Right cardiac atrium (tissue), 5 donors: Measurements from ENCODE around the gene CPT1A. TPM values are rescaled to one million over a fixed set of nuclear protein-coding genes. Genes with fewer than 3 reads are reported as not detected.

Experiments
- ATAC-seq, 2 donors: fragments of 200-7000 bp; cut with Tn5 transposase; one replicate each; pipeline versions ENCODE4 v1.8.0 to v1.9.1; 2020; ENCODE audit warnings: moderate library complexity in 2 of 2, mild to moderate bottlenecking in 1 of 2
- DNase-seq, 3 donors: peaks; one replicate each; pipeline ENCODE4 v3.0.0-alpha.2; 2020
- H3K27ac ChIP-seq: one replicate; pipeline ENCODE4 v1.5.1; 2013; ENCODE audit warnings: mild to moderate bottlenecking, low read length, control low read depth, moderate library complexity
- H3K27me3 ChIP-seq: one replicate; pipeline ENCODE4 v1.6.1; 2013; ENCODE audit not compliant: control insufficient read depth, insufficient read depth
- H3K4me1 ChIP-seq: one replicate; pipeline ENCODE4 v1.6.1; 2013; ENCODE audit warnings: low read length; ENCODE audit not compliant: control insufficient read depth, insufficient read depth
- H3K4me3 ChIP-seq: one replicate; pipeline ENCODE4 v1.5.1; 2013; ENCODE audit warnings: low read length, control low read depth
- H3K9me3 ChIP-seq: one replicate; pipeline ENCODE4 v1.6.1; 2013; ENCODE audit warnings: low read length; ENCODE audit not compliant: control insufficient read depth
- WGBS: extraction: QIAGEN DNeasy Blood & Tissue Kit; methylation state at CpG from one replicate; pipeline ENCODE4 v1.1.7; 2013; 5-methylcytosine and 5-hydroxymethylcytosine counted together
- intact Hi-C, 4 donors: fragments of 100-400 bp; cut with DNase I; formaldehyde crosslinking; loops; one replicate each; pipeline versions ENCODE4 v1.11.0 to v1.14.0; 2022 to 2023
- polyA plus RNA-seq: library from polyadenylated mRNA; stranded (reverse); fragments of 200-250 nt; gene quantifications from one replicate; pipeline ENCODE4 v1.2.3, GENCODE V29; 2013
- total RNA-seq, 4 donors: library from RNA; stranded (reverse); fragmentation: NEBNext Ultra II Directional; extraction: Animal tissue kit (Norgen Biotek cat#: 25700); gene quantifications; one replicate each; pipeline ENCODE4 v1.2.1, GENCODE V29; 2021
- donor health status: healthy with polysubstance abuse.
- donor health status: DM: no; HTN: yes; CAD: no.
- donor health status: DM: no; HTN: no; CAD: no.
- donor health status: DM: no; HTN: yes; CAD: no; lungs with severe emphysema.
- donor health status: DM: yes; HTN: yes; CAD: no.

CPT1A gene
- total and polyA plus RNA-seq, 5 donors: 22.4 to 63.5 (median 44.1) TPM

DNA sequence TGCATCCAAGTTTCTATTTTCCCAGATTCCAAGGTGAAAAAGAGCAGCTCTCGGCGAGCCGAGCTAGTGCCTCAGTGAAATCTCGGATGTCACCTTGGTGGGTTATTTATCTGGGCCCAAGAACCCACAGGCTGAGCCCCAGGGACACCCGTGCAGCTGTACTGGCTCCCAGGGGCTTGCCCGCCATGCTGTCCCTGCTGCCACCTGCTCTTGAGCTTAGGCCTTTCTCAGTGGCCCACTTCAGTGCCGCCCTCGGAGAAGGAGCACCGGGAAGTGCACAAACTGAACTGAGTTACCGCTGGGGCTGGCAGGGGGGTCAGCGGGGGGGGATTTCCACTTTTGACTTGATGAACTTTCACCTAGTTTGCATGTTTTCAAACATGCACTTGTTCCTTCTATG is 27.9 kb downstream of the CPT1A start:
- intact Hi-C loops: no loop called here
- WGBS: 93% methylated on average over 11 of the region's 11 CpGs
- no peaks in the 10 kb centered on the region for H3K9me3 ChIP-seq

DNA sequence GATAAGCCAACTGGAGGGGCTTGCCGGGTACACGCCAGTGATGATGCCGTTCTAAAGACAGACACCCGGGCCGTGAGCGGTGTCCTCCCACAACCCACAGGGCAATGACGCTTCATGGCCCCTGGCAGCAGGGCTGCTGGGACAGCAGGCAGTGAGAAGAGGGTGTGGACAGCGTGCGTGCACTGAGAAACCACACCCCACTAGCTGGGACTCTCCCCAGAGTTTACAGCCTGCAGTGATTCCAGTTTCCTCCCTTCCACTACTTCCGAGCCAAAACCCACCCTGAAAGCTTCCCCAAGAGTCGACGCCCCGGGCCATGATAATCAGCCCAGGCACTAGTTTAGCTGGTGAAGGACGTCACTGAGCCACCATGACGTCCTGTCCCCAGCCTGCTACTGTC is 29.2 kb downstream of the CPT1A start:
- no peak overlapping the region for H3K27ac ChIP-seq
- intact Hi-C loops: no loop called here
- no peaks in the 10 kb centered on the region for H3K27me3 ChIP-seq
- H3K9me3 ChIP-seq: no peaks in the 10 kb centered on the region
- peak; percentile 63 to 77 (median 77) for DNase-seq
- H3K4me1 ChIP-seq: peaks cover 2% of the 10 kb centered on the region
- H3K4me3 ChIP-seq: no peak overlapping the region
- WGBS: 37% methylated on average over 15 of the region's 15 CpGs
- peak; percentile 86 to 94 for ATAC-seq

More for the DNA sequence above, 27.9 kb downstream of the CPT1A start:
- H3K27me3 ChIP-seq: no peaks in the 10 kb centered on the region
- peaks cover 2% of the 10 kb centered on the region for H3K4me1 ChIP-seq
- no peak for DNase-seq
- H3K27ac ChIP-seq: no peak overlapping the region
- no peak for ATAC-seq
- no peak overlapping the region for H3K4me3 ChIP-seq

DNA sequence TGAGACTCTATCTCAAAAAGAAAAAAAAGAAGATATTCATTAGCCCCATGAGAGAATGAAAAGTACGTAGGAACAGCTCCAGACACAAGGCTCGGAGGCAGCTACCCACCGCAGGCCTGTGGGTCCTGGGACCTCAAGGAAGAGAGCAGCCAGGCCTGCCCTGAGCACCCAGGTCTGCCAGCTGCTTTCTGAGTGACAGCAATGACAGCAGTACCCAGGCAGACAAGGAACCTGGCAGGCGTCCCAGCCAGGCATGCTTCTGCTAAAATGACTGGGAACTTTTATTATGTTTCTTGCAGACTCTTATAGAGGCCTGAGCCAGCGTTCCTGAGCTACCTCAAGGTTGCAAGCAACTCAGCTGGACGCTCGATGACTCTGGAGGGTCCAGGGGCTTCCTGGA is 31.6 kb downstream of the CPT1A start:
- no peaks in the 10 kb centered on the region for H3K4me1 ChIP-seq
- no peaks in the 10 kb centered on the region for H3K27me3 ChIP-seq
- intact Hi-C loops: no loop called here
- ATAC-seq: peak; percentile 58 to 72
- 57% methylated on average over 7 of the region's 7 CpGs for WGBS
- H3K4me3 ChIP-seq: no peak overlapping the region
- peak; percentile 64 to 90 (median 84) for DNase-seq
- no peak overlapping the region for H3K27ac ChIP-seq
- H3K9me3 ChIP-seq: no peaks in the 10 kb centered on the region

DNA sequence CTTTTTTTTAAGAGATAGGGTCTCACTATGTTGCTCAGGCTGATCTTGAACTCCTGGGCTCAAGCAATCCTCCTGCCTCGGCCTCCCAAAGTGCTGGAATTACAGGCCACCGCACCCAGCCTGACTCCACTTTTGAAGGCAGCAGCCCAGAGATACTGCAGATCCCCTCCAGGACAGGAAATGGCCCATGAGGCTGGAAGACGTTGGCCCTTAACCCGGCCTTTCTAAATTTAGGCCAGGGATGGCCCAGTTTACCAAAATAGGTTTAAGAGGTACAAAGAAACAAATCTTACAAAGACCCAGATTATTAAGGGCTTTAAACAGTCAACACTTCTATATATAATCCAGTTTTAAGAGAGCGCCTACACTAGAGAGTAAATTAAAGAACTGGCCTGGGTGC is 32.2 kb downstream of the CPT1A start:
- ATAC-seq (no peak), DNase-seq (no peak)
- Histone ChIP-seq H3K27ac (no peak overlapping the region), H3K4me3 (no peak overlapping the region), H3K27me3 (no peaks in the 10 kb centered on the region), H3K9me3 (no peaks in the 10 kb centered on the region), H3K4me1 (no peaks in the 10 kb centered on the region)
- WGBS: 49% methylated on average over 5 of the region's 5 CpGs
- intact Hi-C loops: no loop called here

DNA sequence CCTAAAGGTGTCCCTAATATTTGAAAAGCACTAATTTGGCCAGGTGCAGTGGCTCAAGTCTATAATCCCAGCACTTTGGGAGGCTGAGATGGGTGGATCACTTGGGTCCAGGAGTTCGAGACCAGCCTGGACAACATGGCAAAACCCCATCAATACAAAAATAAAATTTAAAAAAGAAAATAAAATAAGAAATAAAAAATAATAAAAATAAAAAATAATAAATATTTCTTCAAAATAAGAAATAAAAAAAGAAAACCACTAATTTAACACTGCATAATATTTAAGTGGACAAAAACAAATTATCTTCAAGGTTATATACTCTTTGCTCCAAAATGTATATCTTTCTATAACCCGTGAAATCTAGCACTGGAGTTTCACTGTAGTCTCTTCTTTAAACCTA is 32.9 kb downstream of the CPT1A start:
- Histone ChIP-seq H3K4me1 (no peaks in the 10 kb centered on the region), H3K27ac (no peak overlapping the region), H3K4me3 (no peak overlapping the region), H3K9me3 (no peaks in the 10 kb centered on the region), H3K27me3 (no peaks in the 10 kb centered on the region)
- DNase-seq: no peak
- WGBS: 94% methylated on average over 2 of the region's 2 CpGs
- ATAC-seq: no peak
- intact Hi-C loops: no loop called here

DNA sequence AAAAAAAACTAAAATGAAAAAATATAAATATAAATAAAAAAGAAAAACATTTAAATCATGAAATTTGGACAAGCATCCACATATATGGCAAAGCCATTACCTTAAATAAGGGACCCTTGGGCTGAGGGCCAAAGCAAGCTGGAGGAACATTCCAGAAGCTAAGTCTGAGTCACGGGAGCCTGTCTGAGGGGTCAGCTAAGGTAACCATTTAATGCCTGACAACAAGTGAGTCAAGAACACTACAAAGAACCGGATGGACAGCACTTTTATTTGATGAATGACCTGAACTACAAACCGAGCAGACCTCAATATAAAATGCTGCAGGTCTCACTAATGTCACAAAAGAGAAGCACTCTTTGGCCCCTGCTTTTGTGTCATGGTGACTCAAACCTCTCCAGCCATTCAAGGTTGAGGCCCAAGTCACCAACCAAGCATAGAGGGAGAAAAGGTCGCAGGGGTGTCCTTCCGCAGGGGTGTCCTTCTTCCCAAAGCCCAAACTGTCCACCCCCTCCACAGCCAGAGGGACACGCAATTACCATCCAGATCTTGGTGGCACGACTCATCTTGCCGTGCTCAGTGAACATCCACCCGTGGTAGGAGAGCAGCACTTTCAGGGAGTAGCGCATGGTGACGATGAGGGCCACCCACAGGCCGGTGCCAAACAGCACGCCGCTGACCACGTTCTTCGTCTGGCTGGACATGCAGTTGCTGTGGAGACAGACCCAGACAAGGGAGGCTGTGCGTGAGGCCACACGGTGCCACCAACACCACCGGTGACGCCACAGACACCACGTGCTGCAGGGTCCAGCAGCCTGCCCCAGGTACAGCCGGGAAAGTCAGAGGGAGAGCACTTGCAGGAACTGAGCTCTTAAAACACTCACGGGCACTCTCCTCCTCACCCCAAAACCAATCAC is 34.5 kb downstream of the CPT1A start:
- DNase-seq (peak in 1 of 3 donors; percentile 32), ATAC-seq (no peak)
- intact Hi-C loops: no loop called here
- H3K27ac ChIP-seq: no peak overlapping the region
- WGBS: 89% methylated on average over 23 of the region's 23 CpGs
- H3K27me3 ChIP-seq: no peaks in the 10 kb centered on the region
- H3K4me1 ChIP-seq: no peaks in the 10 kb centered on the region
- no peak overlapping the region for H3K4me3 ChIP-seq
- H3K9me3 ChIP-seq: no peaks in the 10 kb centered on the region

DNA sequence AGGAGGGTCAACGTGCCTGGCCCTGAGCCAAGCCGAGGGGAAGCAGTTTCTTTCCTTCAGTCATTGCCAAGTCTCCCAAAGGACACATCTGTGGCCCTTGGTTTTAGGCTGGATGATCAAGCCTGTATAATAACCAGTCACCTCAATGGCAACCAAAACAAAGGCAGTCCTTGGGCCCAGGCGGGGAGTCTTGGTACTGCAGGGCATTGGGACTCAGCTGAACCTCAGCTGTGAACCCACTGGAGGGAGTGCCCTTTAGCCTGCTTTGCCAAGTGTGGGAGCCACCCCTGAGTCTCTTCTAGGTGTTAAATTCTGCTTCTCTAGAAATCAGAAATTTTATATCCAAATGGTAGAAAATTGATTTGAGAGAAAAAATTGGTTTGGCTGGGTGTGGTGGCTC is 36.9 kb downstream of the CPT1A start:
- Histone ChIP-seq H3K9me3 (no peaks in the 10 kb centered on the region), H3K27me3 (no peaks in the 10 kb centered on the region), H3K27ac (no peak overlapping the region), H3K4me1 (no peaks in the 10 kb centered on the region), H3K4me3 (no peak overlapping the region)
- ATAC-seq: no peak
- DNase-seq: no peak
- intact Hi-C loops: no loop called here
- WGBS: 64% methylated on average over 3 of the region's 3 CpGs

DNA sequence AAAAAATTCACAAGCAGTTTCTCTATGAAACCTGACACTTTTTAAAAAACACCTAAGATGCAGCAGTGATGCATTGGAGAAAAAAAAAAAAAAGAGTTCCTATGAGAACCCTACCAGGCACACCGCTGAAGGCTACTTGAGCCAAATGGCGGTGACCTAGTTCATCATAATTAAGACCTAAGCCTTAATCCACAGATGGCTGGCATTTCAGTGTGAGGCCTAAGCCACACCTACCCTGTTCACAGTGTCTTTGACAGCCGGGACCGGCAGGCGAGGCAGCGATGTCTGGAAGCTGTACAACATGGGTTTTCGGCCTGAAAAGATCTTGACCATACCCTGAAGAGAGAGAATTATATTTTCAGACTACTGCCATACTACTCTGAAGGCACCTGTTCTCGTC is 38.0 kb downstream of the CPT1A start:
- DNase-seq (peak in 1 of 3 donors; percentile 23), ATAC-seq (no peak)
- no peak overlapping the region for H3K27ac ChIP-seq
- intact Hi-C loops: no loop called here
- H3K4me3 ChIP-seq: no peak overlapping the region
- H3K4me1 ChIP-seq: no peaks in the 10 kb centered on the region
- no peaks in the 10 kb centered on the region for H3K9me3 ChIP-seq
- no peaks in the 10 kb centered on the region for H3K27me3 ChIP-seq
- WGBS: 89% methylated on average over 8 of the region's 8 CpGs

DNA sequence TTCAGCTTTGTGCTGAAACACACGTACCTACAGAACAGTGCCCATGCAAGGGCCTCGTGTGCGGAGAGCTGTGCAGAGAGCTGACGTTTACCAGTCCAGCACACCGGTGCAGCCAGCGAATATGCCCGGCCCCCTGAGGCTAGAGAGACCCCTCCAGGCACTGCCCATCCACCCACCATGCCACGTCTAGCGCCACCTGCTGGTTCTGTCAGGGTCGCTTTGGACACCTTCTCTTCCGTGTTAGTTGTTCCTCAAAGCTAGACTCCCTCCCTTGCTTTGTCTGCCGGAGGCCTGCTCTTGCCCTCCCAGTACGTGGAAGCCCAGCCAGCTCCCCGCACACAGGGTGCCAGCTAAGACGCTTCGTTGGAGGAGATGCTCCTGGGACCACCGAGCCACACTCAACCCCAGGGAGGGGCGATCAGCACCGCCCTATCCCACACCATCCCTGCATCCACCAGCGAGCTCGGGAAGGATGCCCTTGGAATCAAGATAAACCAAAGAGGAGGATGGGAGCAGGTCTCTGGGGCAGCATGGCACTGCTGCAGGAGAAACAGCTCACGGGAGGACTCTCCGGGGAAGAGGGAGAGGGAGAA is 43.4 kb downstream of the CPT1A start:
- no peaks in the 10 kb centered on the region for H3K27me3 ChIP-seq
- DNase-seq: no peak
- no peak overlapping the region for H3K4me3 ChIP-seq
- ATAC-seq: peak; percentile 28 to 35
- H3K27ac ChIP-seq: no peak overlapping the region
- H3K9me3 ChIP-seq: no peaks in the 10 kb centered on the region
- no peaks in the 10 kb centered on the region for H3K4me1 ChIP-seq
- WGBS: 64% methylated on average over 23 of the region's 23 CpGs
- intact Hi-C loops: no loop called here

DNA sequence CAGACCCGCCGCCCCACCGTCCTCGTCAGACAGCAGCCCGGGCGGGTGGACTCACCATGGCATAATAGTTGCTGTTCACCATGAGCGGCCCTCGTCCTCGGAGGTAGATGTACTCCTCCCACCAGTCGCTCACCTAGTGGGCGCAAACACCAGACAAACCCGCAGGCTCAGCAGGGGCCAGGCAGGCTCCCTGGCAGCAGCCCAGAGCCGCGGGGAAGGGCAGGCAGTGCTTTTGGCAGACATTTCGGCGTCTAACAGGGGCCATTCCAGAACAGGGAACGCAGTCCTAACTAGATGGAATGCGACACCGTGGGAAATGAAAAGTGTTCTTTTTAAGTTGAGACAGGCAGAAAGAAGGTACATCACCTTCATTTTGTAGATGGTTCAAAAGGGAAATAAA is 44.9 kb downstream of the CPT1A start:
- ATAC-seq (peak; percentile 54 to 64), DNase-seq (peak in 2 of 3 donors; percentile 78 to 81)
- Histone ChIP-seq H3K4me3 (no peak overlapping the region), H3K4me1 (no peaks in the 10 kb centered on the region), H3K27me3 (no peaks in the 10 kb centered on the region), H3K9me3 (no peaks in the 10 kb centered on the region), H3K27ac (no peak overlapping the region)
- WGBS: 67% methylated on average over 19 of the region's 19 CpGs
- intact Hi-C loops: no loop called here

DNA sequence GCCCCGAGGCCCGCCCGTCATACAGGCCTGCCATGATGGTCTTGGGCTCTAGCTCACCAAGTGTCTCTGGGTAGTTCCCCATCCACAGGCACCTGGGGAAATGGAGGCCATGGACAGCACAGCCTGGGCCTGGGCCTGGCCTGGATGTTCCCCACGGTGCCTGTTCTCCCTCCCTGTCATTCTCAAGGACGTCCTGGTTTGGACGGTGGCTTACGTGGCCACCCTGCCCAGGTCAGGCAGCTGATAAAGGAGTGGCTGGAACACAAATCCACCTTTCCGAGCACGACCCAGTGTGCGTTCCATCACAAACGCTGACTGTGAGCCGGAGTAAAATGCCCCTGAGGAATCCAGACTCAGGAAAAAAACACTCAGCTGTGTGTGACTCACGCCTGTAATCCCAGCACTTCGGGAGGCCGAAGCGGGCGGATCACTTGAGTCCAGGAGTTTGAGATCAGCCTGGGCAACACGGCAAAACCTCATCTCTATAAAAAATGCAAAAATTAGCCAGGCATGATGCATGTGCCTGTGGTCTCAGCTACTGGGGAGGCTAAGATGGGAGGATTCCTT is 49.2 kb downstream of the CPT1A start:
- Histone ChIP-seq H3K4me3 (no peak overlapping the region), H3K27ac (no peak overlapping the region), H3K4me1 (no peaks in the 10 kb centered on the region), H3K9me3 (no peaks in the 10 kb centered on the region), H3K27me3 (no peaks in the 10 kb centered on the region)
- intact Hi-C loops: no loop called here
- WGBS: 93% methylated on average over 18 of the region's 18 CpGs
- ATAC-seq: no peak
- no peak for DNase-seq
